HS-27A (cell line): ENCODE results near the gene IGFL3.
"Not testable (repeated sequence)": the region's sequence is repeated elsewhere in the genome, so short reads cannot be mapped to it uniquely, and the experiment has no call there.

ENCODE experiments used
- DNase-seq: peaks from one replicate; pipeline ENCODE4 v3.0.0-alpha.2; 2012; ENCODE audit warnings: low read depth, missing footprints

IGFL3 gene

GRCh38 chr19:46124638-46125115 lies at the start of gene IGFL3:
Gene IGFL3, minus strand, starts transcription at chr19:46124688. Its CDS starts 39 bp downstream, at chr19:46124649.
- DNase-seq: no peak

GRCh38 chr19:46173886-46174480 lies 49.5 kb upstream of the IGFL3 start:
- no peak for DNase-seq

- no peak for DNase-seq
Observed at GRCh38 chr19:46162731-46163130, 38.2 kb upstream of the IGFL3 start.

- not testable (repeated sequence) for DNase-seq
Observed at GRCh38 chr19:46161642-46162257, 37.3 kb upstream of the IGFL3 start.

GRCh38 chr19:46160233-46160775 lies 35.8 kb upstream of the IGFL3 start:
- no peak for DNase-seq

- DNase-seq: no peak
Observed at GRCh38 chr19:46159418-46160232, 35.1 kb upstream of the IGFL3 start.

- no peak for DNase-seq
Observed at GRCh38 chr19:46155237-46155636, 30.7 kb upstream of the IGFL3 start.

GRCh38 chr19:46150606-46151005 lies 26.1 kb upstream of the IGFL3 start:
- DNase-seq: no peak

- no peak for DNase-seq
Observed at GRCh38 chr19:46147791-46148288, 23.4 kb upstream of the IGFL3 start, which contains the start of gene IGFL2. Gene IGFL2, plus strand, starts transcription at chr19:46148238. Its CDS starts 41 bp downstream, at chr19:46148279.

- no peak for DNase-seq
Observed at GRCh38 chr19:46147166-46147740, 22.8 kb upstream of the IGFL3 start.

GRCh38 chr19:46144756-46145155 lies 20.3 kb upstream of the IGFL3 start:
- DNase-seq: no peak

GRCh38 chr19:46142294-46142693 lies 17.8 kb upstream of the IGFL3 start:
- DNase-seq: no peak

GRCh38 chr19:46141421-46141820 lies 16.9 kb upstream of the IGFL3 start:
- DNase-seq: no peak

- DNase-seq: no peak
Observed at GRCh38 chr19:46137915-46138473, 13.5 kb upstream of the IGFL3 start.

GRCh38 chr19:46134527-46134926 lies 10.0 kb upstream of the IGFL3 start:
- DNase-seq: no peak

GRCh38 chr19:46133777-46134241 lies 9.3 kb upstream of the IGFL3 start:
- no peak for DNase-seq

- DNase-seq: peak; percentile 8
Observed at GRCh38 chr19:46133101-46133627, 8.7 kb upstream of the IGFL3 start.

- no peak for DNase-seq
Observed at GRCh38 chr19:46132508-46133100, 8.1 kb upstream of the IGFL3 start.

- DNase-seq: no peak
Observed at GRCh38 chr19:46131485-46132143, 7.1 kb upstream of the IGFL3 start.

GRCh38 chr19:46126086-46126580 lies 1.6 kb upstream of the IGFL3 start:
- DNase-seq: no peak
